ENCODE data around the gene OLIG1.

The OLIG1 gene, protein sequence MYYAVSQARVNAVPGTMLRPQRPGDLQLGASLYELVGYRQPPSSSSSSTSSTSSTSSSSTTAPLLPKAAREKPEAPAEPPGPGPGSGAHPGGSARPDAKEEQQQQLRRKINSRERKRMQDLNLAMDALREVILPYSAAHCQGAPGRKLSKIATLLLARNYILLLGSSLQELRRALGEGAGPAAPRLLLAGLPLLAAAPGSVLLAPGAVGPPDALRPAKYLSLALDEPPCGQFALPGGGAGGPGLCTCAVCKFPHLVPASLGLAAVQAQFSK

DNA sequence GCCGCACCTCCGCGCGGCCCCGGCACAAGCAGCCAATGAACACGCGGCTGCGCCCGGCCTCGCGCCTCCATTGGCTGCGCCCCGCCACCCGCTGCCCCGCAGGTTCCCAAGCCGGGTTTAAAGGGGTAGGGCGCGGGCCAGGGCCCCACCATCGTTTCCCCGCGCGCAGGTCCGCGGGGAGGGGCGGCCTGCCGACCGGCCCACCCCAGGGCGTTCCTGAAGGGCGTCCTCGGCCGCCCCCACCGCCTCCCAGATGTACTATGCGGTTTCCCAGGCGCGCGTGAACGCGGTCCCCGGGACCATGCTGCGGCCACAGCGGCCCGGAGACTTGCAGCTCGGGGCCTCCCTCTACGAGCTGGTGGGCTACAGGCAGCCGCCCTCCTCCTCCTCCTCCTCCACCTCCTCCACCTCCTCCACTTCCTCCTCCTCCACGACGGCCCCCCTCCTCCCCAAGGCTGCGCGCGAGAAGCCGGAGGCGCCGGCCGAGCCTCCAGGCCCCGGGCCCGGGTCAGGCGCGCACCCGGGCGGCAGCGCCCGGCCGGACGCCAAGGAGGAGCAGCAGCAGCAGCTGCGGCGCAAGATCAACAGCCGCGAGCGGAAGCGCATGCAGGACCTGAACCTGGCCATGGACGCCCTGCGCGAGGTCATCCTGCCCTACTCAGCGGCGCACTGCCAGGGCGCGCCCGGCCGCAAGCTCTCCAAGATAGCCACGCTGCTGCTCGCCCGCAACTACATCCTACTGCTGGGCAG is at the start of gene OLIG1:
Gene OLIG1 (plus strand): TSS at position 148 of the 750 bp plus-strand sequence. CDS start 106 bp downstream, at position 254.
- Histone ChIP-seq H3K27ac (no peak within 1 kb of the TSS), H3K9me3 (ENCODE audit: low read depth, low read length) (peaks cover 5% of the 10 kb centered on the region; the same call in 1 of the 2 replicates), H3K4me3 (no peak within 1 kb of the TSS), H3K9ac (ENCODE audit: insufficient read length) (no peak within 1 kb of the TSS), H3K36me3 (ENCODE audit: insufficient read depth, low read length) (no peaks in the 10 kb centered on the region)
- TF ChIP-seq EZH2 (IDR thresholded peaks at IDR 0.05) (no peak), FOXP2 (optimal IDR thresholded peaks at IDR 0.05; ENCODE audit: control extremely low read depth, extremely low read length, insufficient read depth) (no peak), POLR2AphosphoS5 (IDR thresholded peaks at IDR 0.05; ENCODE audit: borderline replicate concordance, low read depth, low read length) (no peak)
- no peak for DNase-seq (ENCODE audit: low read depth, low spot score)

DNA sequence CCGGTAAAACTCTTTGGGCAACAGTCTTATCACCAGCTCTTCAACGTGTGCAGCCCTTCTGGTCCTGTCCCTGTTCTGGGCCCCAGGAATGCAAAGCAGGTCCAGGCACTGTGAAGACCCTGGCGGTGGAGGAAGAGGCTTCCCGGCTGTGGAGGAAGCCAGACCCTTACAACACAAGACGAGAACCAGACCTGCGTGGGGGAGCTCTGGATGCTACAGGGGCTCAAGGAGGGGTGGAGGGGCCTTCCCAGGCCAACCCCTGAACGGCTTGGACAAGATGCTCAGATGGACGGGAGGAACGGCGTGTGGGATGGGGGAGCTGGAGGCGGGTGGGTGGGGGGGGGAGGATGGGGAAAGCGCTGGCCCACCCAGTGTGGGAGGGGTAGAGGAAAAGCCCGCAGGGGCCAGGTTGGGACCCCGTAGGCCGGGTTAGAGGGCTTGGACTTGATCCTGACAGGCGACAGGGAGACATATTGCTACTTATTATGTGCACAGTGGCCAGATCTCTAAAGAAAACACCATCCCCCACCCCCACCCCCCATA is 49.3 kb upstream of the OLIG1 start:
- no peak overlapping the region for H3K27ac ChIP-seq
- H3K9me3 ChIP-seq (ENCODE audit: low read depth, low read length) = no peaks in the 10 kb centered on the region
- no peak for DNase-seq (ENCODE audit: low read depth, low spot score)
- H3K36me3 ChIP-seq (ENCODE audit: insufficient read depth, low read length) = no peaks in the 10 kb centered on the region
- no peak overlapping the region for H3K4me3 ChIP-seq
- H3K9ac ChIP-seq (ENCODE audit: insufficient read length) = no peak overlapping the region
- TF ChIP-seq POLR2AphosphoS5 (IDR thresholded peaks at IDR 0.05; ENCODE audit: borderline replicate concordance, low read depth, low read length) (no peak), EZH2 (IDR thresholded peaks at IDR 0.05) (peak; percentile 37), FOXP2 (optimal IDR thresholded peaks at IDR 0.05; ENCODE audit: control extremely low read depth, extremely low read length, insufficient read depth) (no peak)

DNA sequence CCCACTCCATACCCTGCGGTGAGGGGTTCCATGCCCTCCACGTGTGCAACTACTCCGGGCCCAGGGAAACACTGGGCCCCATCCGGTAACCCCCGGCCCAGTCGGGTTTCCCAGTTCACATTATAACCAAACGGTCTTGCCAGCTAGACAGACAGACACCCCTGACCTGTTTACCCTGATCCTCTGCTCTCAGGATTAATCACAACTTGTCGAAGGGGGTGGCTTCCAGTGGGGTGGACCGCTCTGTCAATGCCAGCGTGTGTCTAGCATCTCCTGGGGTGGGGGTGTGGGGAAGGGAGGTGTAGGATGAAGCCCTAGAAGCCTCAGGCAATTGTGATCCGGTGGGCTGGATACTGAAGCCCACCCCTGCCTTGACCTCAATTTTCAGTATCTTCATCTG is 48.8 kb upstream of the OLIG1 start:
- no peak for DNase-seq (ENCODE audit: low read depth, low spot score)
- Histone ChIP-seq H3K36me3 (ENCODE audit: insufficient read depth, low read length) (no peaks in the 10 kb centered on the region), H3K9ac (ENCODE audit: insufficient read length) (no peak overlapping the region), H3K4me3 (no peak overlapping the region), H3K9me3 (ENCODE audit: low read depth, low read length) (no peaks in the 10 kb centered on the region), H3K27ac (no peak overlapping the region)
- no peak for TF ChIP-seq POLR2AphosphoS5 (IDR thresholded peaks at IDR 0.05; ENCODE audit: borderline replicate concordance, low read depth, low read length)
- no peak for TF ChIP-seq EZH2 (IDR thresholded peaks at IDR 0.05)
- TF ChIP-seq FOXP2 (optimal IDR thresholded peaks at IDR 0.05; ENCODE audit: control extremely low read depth, extremely low read length, insufficient read depth) = no peak

DNA sequence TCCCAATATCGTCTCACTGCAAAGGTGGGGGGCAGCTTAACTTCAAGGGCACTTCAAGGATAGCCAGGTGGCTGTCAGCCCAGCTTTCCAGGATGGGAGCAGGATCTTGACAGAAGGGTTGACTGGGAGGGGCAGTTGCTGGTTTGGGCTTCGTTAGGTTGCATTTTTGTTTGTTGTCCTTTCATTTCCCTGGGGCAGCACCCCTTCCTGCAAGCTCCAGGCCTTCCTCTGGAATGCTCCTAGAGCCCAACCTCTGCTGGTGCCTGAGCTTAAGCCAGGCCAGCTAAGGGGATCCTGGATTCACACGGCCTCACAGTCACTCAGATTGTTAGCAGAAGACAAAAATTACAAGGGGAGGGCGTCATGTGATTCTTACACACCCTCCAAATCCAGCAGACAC is 48.3 kb upstream of the OLIG1 start:
- TF ChIP-seq FOXP2 (optimal IDR thresholded peaks at IDR 0.05; ENCODE audit: control extremely low read depth, extremely low read length, insufficient read depth) (no peak), POLR2AphosphoS5 (IDR thresholded peaks at IDR 0.05; ENCODE audit: borderline replicate concordance, low read depth, low read length) (no peak), EZH2 (IDR thresholded peaks at IDR 0.05) (no peak)
- no peak overlapping the region for H3K27ac ChIP-seq
- H3K9ac ChIP-seq (ENCODE audit: insufficient read length) = no peak overlapping the region
- H3K4me3 ChIP-seq = no peak overlapping the region
- H3K36me3 ChIP-seq (ENCODE audit: insufficient read depth, low read length) = no peaks in the 10 kb centered on the region
- DNase-seq (ENCODE audit: low read depth, low spot score) = no peak
- H3K9me3 ChIP-seq (ENCODE audit: low read depth, low read length) = no peaks in the 10 kb centered on the region

DNA sequence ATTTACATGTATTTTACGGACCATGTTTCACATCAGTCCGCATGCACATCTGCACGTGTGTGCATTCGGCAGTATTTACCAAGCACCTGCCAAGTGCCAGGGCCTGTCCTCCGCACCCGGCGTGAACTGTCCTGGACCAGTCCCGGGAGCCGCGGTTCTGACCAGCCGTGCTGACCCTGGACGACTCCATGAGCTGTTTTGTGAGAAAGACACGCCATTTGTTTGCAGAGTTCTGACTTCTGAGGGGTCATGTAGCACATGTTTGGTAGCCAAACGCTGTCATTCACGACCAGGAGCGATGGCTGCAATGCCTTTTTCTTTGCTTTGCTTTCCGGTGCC is 47.5 kb upstream of the OLIG1 start:
- Histone ChIP-seq H3K27ac (no peak overlapping the region), H3K36me3 (ENCODE audit: insufficient read depth, low read length) (no peaks in the 10 kb centered on the region), H3K9ac (ENCODE audit: insufficient read length) (no peak overlapping the region), H3K9me3 (ENCODE audit: low read depth, low read length) (no peaks in the 10 kb centered on the region), H3K4me3 (no peak overlapping the region)
- TF ChIP-seq EZH2 (IDR thresholded peaks at IDR 0.05) (no peak), FOXP2 (optimal IDR thresholded peaks at IDR 0.05; ENCODE audit: control extremely low read depth, extremely low read length, insufficient read depth) (no peak), POLR2AphosphoS5 (IDR thresholded peaks at IDR 0.05; ENCODE audit: borderline replicate concordance, low read depth, low read length) (no peak)
- DNase-seq (ENCODE audit: low read depth, low spot score) = no peak

DNA sequence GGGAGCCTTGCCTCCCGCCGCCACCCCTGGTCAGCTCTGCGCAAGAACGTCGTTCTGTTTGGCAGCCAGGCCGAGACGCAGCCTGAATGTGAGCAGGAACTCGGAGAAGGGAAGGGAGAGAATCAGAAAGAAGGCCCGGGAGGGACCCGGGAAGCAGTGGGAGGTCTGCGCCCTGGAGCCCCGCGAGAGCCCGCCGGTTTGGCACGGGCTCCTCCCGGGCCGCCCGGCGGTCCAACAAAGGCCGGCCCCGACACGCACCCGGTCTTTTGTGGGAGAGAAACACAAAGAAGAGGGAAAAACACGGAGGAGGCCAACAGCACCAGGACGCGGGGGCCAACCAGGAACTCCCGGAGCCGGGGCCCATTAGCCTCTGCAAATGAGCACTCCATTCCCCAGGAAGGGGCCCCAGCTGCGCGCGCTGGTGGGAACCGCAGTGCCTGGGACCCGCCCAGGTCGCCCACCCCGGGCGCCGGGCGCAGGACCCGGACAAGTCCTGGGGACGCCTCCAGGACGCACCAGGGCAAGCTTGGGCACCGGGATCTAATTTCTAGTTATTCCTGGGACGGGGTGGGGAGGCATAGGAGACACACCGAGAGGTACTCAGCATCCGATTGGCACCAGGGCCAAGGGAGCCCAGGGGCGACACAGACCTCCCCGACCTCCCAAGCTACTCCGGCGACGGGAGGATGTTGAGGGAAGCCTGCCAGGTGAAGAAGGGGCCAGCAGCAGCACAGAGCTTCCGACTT is 46.9 kb upstream of the OLIG1 start:
- Histone ChIP-seq H3K36me3 (ENCODE audit: insufficient read depth, low read length) (no peaks in the 10 kb centered on the region), H3K9ac (ENCODE audit: insufficient read length) (no peak overlapping the region), H3K9me3 (ENCODE audit: low read depth, low read length) (no peaks in the 10 kb centered on the region), H3K27ac (no peak overlapping the region), H3K4me3 (no peak overlapping the region)
- TF ChIP-seq POLR2AphosphoS5 (IDR thresholded peaks at IDR 0.05; ENCODE audit: borderline replicate concordance, low read depth, low read length) (no peak), EZH2 (IDR thresholded peaks at IDR 0.05) (peak; percentile 74)
- no peak for DNase-seq (ENCODE audit: low read depth, low spot score)

DNA sequence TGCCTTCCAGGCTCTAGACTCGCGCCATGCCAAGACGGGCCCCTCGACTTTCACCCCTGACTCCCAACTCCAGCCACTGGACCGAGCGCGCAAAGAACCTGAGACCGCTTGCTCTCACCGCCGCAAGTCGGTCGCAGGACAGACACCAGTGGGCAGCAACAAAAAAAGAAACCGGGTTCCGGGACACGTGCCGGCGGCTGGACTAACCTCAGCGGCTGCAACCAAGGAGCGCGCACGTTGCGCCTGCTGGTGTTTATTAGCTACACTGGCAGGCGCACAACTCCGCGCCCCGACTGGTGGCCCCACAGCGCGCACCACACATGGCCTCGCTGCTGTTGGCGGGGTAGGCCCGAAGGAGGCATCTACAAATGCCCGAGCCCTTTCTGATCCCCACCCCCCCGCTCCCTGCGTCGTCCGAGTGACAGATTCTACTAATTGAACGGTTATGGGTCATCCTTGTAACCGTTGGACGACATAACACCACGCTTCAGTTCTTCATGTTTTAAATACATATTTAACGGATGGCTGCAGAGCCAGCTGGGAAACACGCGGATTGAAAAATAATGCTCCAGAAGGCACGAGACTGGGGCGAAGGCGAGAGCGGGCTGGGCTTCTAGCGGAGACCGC is 46.3 kb upstream of the OLIG1 start:
- TF ChIP-seq POLR2AphosphoS5 (IDR thresholded peaks at IDR 0.05; ENCODE audit: borderline replicate concordance, low read depth, low read length) (no peak), EZH2 (IDR thresholded peaks at IDR 0.05) (peak; percentile 38), FOXP2 (optimal IDR thresholded peaks at IDR 0.05; ENCODE audit: control extremely low read depth, extremely low read length, insufficient read depth) (no peak)
- no peaks in the 10 kb centered on the region for H3K9me3 ChIP-seq (ENCODE audit: low read depth, low read length)
- H3K27ac ChIP-seq = no peak overlapping the region
- no peak overlapping the region for H3K4me3 ChIP-seq
- H3K9ac ChIP-seq (ENCODE audit: insufficient read length) = no peak overlapping the region
- no peaks in the 10 kb centered on the region for H3K36me3 ChIP-seq (ENCODE audit: insufficient read depth, low read length)
- no peak for DNase-seq (ENCODE audit: low read depth, low spot score)
